IMR-90 (cell line): ENCODE data around the gene TSR1. TPM values are rescaled to one million over a fixed set of nuclear protein-coding genes. Genes with fewer than 3 reads are reported as not detected.

ENCODE experiments used
- ATAC-seq: fragments of 200-7000 bp; cut with Tn5 transposase; 2 replicates; pipeline ENCODE4 v1.9.1; 2020; ENCODE audit warnings: low read depth, mild to moderate bottlenecking, moderate library complexity
- BruUV-seq: library from RNA; stranded (reverse); fragments of 400-500 nt; replicated peaks from 2 replicates; lab custom pipeline; 2021; lab: Mats Ljungman, UMichigan
- CTCF ChIA-PET: fragments of 300-600 bp; formaldehyde crosslinking; extraction: SDS; loops from one replicate; lab custom pipeline; 2021; ENCODE audit warnings: antibody characterized with exemption; lab: Yijun Ruan, JAX
- POLR2A ChIA-PET: fragments of 300-600 bp; sonication (Branson Sonifier 250); formaldehyde crosslinking; loops from one replicate; lab custom pipeline; 2022; ENCODE audit warnings: antibody characterized with exemption; ENCODE audit not compliant: unreplicated experiment; lab: Charles Lee
- DNase-seq: peaks from one replicate; pipeline ENCODE4 v3.0.0; 2013
- H2AFZ ChIP-seq: replicated peaks from 2 replicates; pipeline ENCODE3; 2013; ENCODE audit warnings: low read length, mild to moderate bottlenecking; ENCODE audit not compliant: poor library complexity
- H2AK5ac ChIP-seq: 2 replicates; pipeline ENCODE4 v1.6.1; 2013; ENCODE audit warnings: low read depth, low read length, inconsistent platforms
- H2AK9ac ChIP-seq: replicated peaks from 2 replicates; pipeline ENCODE3; 2013; ENCODE audit warnings: mild to moderate bottlenecking, low read depth, low read length, moderate library complexity; ENCODE audit not compliant: poor library complexity
- H2BK120ac ChIP-seq: 2 replicates; pipeline ENCODE4 v1.6.1; 2013; ENCODE audit warnings: low read depth, low read length, inconsistent platforms
- H2BK15ac ChIP-seq: 3 replicates; pipeline ENCODE4 v1.6.1; 2013; ENCODE audit warnings: low read depth, low read length, inconsistent platforms
- H2BK20ac ChIP-seq: 2 replicates; pipeline ENCODE4 v1.6.1; 2013; ENCODE audit warnings: low read depth, mild to moderate bottlenecking, inconsistent platforms, low read length, moderate library complexity
- H2BK5ac ChIP-seq: 2 replicates; pipeline ENCODE4 v1.6.1; 2013; ENCODE audit warnings: mild to moderate bottlenecking, low read depth, low read length, inconsistent platforms; ENCODE audit not compliant: poor library complexity, severe bottlenecking
- H3K14ac ChIP-seq: replicated peaks from 2 replicates; pipeline ENCODE4 v1.6.1; 2013; ENCODE audit warnings: low read depth, low read length, inconsistent platforms
- H3K18ac ChIP-seq: 2 replicates; pipeline ENCODE4 v1.6.1; 2013; ENCODE audit warnings: low read depth, low read length, control low read depth
- H3K23ac ChIP-seq: 2 replicates; pipeline ENCODE4 v1.6.1; 2013; ENCODE audit warnings: low read depth, low read length, inconsistent platforms
- H3K27ac ChIP-seq: 2 replicates; pipeline ENCODE4 v1.5.1; 2013; ENCODE audit warnings: mild to moderate bottlenecking, control low read depth, low read length; ENCODE audit not compliant: insufficient read depth
- H3K27me3 ChIP-seq: 2 replicates; pipeline ENCODE4 v1.6.1; 2013; ENCODE audit warnings: low read length; ENCODE audit not compliant: control insufficient read depth, insufficient read depth
- H3K36me3 ChIP-seq: 2 replicates; pipeline ENCODE4 v1.6.1; 2013; ENCODE audit warnings: low read length, mixed read lengths; ENCODE audit not compliant: control insufficient read depth, insufficient read depth
- H3K4ac ChIP-seq: 2 replicates; pipeline ENCODE4 v1.6.1; 2013; ENCODE audit warnings: low read depth, low read length, inconsistent platforms
- H3K4me1 ChIP-seq: 2 replicates; pipeline ENCODE4 v1.6.1; 2013; ENCODE audit warnings: low read length, mixed read lengths; ENCODE audit not compliant: control insufficient read depth, insufficient read depth
- H3K4me2 ChIP-seq: 2 replicates; pipeline ENCODE4 v1.6.1; 2013; ENCODE audit warnings: low read depth, mild to moderate bottlenecking, control low read depth, low read length, moderate library complexity
- H3K4me3 ChIP-seq: 2 replicates; pipeline ENCODE4 v1.5.1; 2013; ENCODE audit warnings: low read depth, mild to moderate bottlenecking, control low read depth, low read length, moderate library complexity; ENCODE audit not compliant: insufficient read depth
- H3K56ac ChIP-seq: 2 replicates; pipeline ENCODE4 v1.6.1; 2013; ENCODE audit warnings: low read length, inconsistent platforms; ENCODE audit not compliant: insufficient read depth; ENCODE audit errors: extremely low read depth
- H3K79me1 ChIP-seq, 2 experiments: 2 replicates each; pipeline ENCODE4 v1.6.1; 2013; ENCODE audit warnings: low read length in 2 of 2, inconsistent platforms in 1 of 2, low read depth in 1 of 2
- H3K9ac ChIP-seq: 2 replicates; pipeline ENCODE4 v1.6.1; 2013; ENCODE audit warnings: low read depth, low read length, control low read depth
- H3K9me1 ChIP-seq: 2 replicates; pipeline ENCODE4 v1.6.1; 2013; ENCODE audit warnings: low read length, inconsistent platforms; ENCODE audit not compliant: insufficient read depth
- H3K9me3 ChIP-seq: 2 replicates; pipeline ENCODE4 v1.6.1; 2013; ENCODE audit warnings: low read length; ENCODE audit not compliant: control insufficient read depth, insufficient read depth
- H4K20me1 ChIP-seq: 2 replicates; pipeline ENCODE4 v1.6.1; 2013; ENCODE audit warnings: low read length, inconsistent platforms; ENCODE audit not compliant: insufficient read depth
- H4K5ac ChIP-seq: 2 replicates; pipeline ENCODE4 v1.6.1; 2013; ENCODE audit warnings: mild to moderate bottlenecking, low read depth, low read length, control low read depth
- H4K8ac ChIP-seq, 2 experiments: 2 replicates each; pipeline ENCODE4 v1.6.1; 2013; ENCODE audit warnings: low read depth in 2 of 2, low read length in 2 of 2, control low read depth in 1 of 2, inconsistent platforms in 1 of 2
- H4K91ac ChIP-seq: 2 replicates; pipeline ENCODE4 v1.6.1; 2013; ENCODE audit warnings: low read depth, low read length, inconsistent platforms; ENCODE audit not compliant: insufficient read depth
- CEBPB ChIP-seq: IDR thresholded peaks from 2 replicates; pipeline ENCODE4 v1.6.1; 2012; ENCODE audit warnings: low read depth, low read length, improper control_type of control experiment
- MAZ ChIP-seq: IDR thresholded peaks from 2 replicates; pipeline ENCODE4 v1.6.1; 2012; ENCODE audit warnings: low read depth, mild to moderate bottlenecking, low read length, improper control_type of control experiment, moderate library complexity, borderline replicate concordance
- NFE2L2 ChIP-seq: fragments of 150-350 bp; IDR thresholded peaks from 2 replicates; pipeline ENCODE4 v1.6.1; 2016; ENCODE audit warnings: low read depth, mild to moderate bottlenecking, low read length
- POLR2A ChIP-seq: IDR thresholded peaks from 2 replicates; pipeline ENCODE4 v1.6.1; 2012; ENCODE audit warnings: mild to moderate bottlenecking, low read depth, low read length
- WGBS, 2 experiments: methylation state at CpG; one replicate each; pipeline versions ENCODE4 v1.1.5 to v1.1.7; 2013; ENCODE audit warnings: missing lambda C conversion rate in 2 of 2; ENCODE audit not compliant: insufficient read length in 1 of 2; ENCODE audit errors: extremely low coverage in 2 of 2; 5-methylcytosine and 5-hydroxymethylcytosine counted together
- dilution Hi-C: fragments of 300-500 bp; cut with HindIII; formaldehyde crosslinking; loops from one replicate; pipeline ENCODE4 v1.14.3; 2018; ENCODE audit warnings: low sequenced_read_pairs; ENCODE audit not compliant: unreplicated experiment
- in situ Hi-C: fragments of 300-500 bp; cut with MboI; formaldehyde crosslinking; loops from 3 replicates; pipeline ENCODE4 v1.14.3; 2019; ENCODE audit warnings: low sequenced_read_pairs, inconsistent platforms, mixed read lengths
- intact Hi-C: fragments of 100-400 bp; cut with micrococcal nuclease; formaldehyde crosslinking; loops from 2 replicates; pipeline ENCODE4 v1.10.0; 2022
- polyA plus RNA-seq, 3 experiments: library from polyadenylated mRNA; depleted of rRNA; stranded (reverse); fragments of >200 nt; gene quantifications; 2 replicates each; pipeline ENCODE4 v1.2.3, GENCODE V29; 2012; ENCODE audit warnings: low replicate concordance in 1 of 3
- total RNA-seq: library from RNA; depleted of rRNA; stranded (reverse); fragments of >200 nt; gene quantifications from 2 replicates; pipeline ENCODE4 v1.2.3, GENCODE V29; 2012
- TF ChIP-seq, protein P1 (sequence below): conservative IDR thresholded peaks from 2 replicates; pipeline ENCODE4 v1.5.1; 2012; ENCODE audit warnings: mild to moderate bottlenecking, low read depth, low read length, improper control_type of control experiment

TSR1 gene
- total and polyA plus RNA-seq, 2 of the 4 experiments (the other 2 are of a cell fraction): 22.6 to 72.6 TPM

DNA sequence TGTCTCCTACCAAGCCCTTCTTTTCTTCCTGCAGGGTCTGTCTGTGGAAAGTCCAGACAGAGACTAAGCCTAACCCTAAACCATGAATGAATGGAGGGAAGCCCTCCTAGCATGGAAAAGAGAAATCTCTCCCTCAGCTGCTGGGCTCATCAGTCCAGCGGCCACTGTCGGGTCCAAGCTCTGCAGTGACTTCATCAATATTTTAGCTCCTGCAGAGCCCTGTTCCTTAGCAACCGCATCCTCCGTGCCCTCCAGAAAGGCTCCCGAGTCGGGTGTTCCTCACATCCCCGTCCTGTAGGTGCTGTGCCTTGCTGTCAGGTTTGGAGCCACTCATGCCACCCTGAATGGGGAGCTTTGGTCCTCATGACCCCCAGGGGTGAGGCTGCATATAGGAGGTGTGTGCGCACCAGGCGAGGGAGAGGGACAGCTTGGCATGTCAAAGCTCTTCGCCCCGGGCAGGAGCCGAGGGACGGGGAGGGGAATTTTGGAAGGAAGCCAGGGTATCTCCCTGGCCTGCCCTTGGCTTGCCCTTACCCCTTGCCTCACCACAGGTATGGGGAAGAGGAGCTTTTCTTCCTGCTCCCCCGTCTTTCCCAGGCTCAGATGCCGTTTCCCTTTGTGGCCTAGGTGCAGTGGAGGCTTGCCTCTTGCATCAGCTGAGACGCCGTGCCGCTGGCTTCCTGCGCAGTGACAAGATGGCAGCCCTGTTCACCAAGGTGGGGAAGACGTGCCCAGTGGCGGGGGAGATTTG lies 24.9 kb upstream of the TSR1 start:
- Histone ChIP-seq H3K27me3 (no peaks in the 10 kb centered on the region), H3K56ac (no peak overlapping the region), H3K79me1 (peaks cover 5 to 20% of the 10 kb centered on the region in 2 experiments; a peak in 2 of 4 replicates), H3K14ac (no peak overlapping the region), H4K20me1 (peaks cover 33% of the 10 kb centered on the region), H3K18ac (no peak overlapping the region), H4K91ac (no peak overlapping the region), H3K9ac (no peak overlapping the region), H3K36me3 (peaks cover 37% of the 10 kb centered on the region), H2BK120ac (no peak overlapping the region), H3K23ac (no peak overlapping the region), H2BK15ac (no peak overlapping the region; the same call in 2 of the 3 replicates), H3K4me3 (no peak overlapping the region), H4K5ac (no peak overlapping the region), H3K4ac (no peak overlapping the region), H2AFZ (peak overlapping the region; percentile 41), H4K8ac (no peak overlapping the region), H2AK9ac (peak overlapping the region; percentile 77), H3K9me1 (peaks cover 23% of the 10 kb centered on the region), H2BK20ac (no peak overlapping the region), H2BK5ac (no peak overlapping the region), H3K27ac (no peak overlapping the region), H3K9me3 (no peaks in the 10 kb centered on the region), H3K4me1 (peaks cover 8% of the 10 kb centered on the region), H3K4me2 (no peak overlapping the region), H2AK5ac (peak overlapping the region; percentile 86; the same call in 1 of the 2 replicates)
- BruUV-seq: no TSS peak
- intact Hi-C loops (no loop called here), in situ Hi-C loops (no loop called here), dilution Hi-C loops (no loop called here)
- WGBS, 2 experiments: 90% methylated on average over 6 of the region's 21 CpGs; no CpG with 5 or more reads in 1 of the 2 experiments
- TF ChIP-seq POLR2A: no peak
- TF ChIP-seq MAZ: no peak
- TF ChIP-seq CEBPB: no peak
- TF ChIP-seq, protein P1, sequence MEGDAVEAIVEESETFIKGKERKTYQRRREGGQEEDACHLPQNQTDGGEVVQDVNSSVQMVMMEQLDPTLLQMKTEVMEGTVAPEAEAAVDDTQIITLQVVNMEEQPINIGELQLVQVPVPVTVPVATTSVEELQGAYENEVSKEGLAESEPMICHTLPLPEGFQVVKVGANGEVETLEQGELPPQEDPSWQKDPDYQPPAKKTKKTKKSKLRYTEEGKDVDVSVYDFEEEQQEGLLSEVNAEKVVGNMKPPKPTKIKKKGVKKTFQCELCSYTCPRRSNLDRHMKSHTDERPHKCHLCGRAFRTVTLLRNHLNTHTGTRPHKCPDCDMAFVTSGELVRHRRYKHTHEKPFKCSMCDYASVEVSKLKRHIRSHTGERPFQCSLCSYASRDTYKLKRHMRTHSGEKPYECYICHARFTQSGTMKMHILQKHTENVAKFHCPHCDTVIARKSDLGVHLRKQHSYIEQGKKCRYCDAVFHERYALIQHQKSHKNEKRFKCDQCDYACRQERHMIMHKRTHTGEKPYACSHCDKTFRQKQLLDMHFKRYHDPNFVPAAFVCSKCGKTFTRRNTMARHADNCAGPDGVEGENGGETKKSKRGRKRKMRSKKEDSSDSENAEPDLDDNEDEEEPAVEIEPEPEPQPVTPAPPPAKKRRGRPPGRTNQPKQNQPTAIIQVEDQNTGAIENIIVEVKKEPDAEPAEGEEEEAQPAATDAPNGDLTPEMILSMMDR: no peak
- TF ChIP-seq NFE2L2: no peak
- ATAC-seq (no peak), DNase-seq (no peak)
- ChIA-PET POLR2A (no interaction called here), CTCF (no interaction called here)
